T47D (cell line): Measurements from ENCODE around the gene DTL.

Experiments used
- DNase-seq, 2 experiments: peaks; one replicate each; pipeline versions ENCODE4 v3.0.0 to v3.0.0-alpha.2; 2011 to 2012; ENCODE audit warnings: low read depth in 1 of 2, low spot score in 1 of 2
- JUND ChIP-seq: IDR thresholded peaks from 2 replicates; pipeline ENCODE4 v1.6.1; 2012; ENCODE audit warnings: low read depth
- in situ Hi-C: cut with HindIII; loops from 2 replicates; pipeline ENCODE4 v1.10.0; 2016; ENCODE audit warnings: low sequenced_read_pairs, low pct_unique_long_range_greater_than_20kb

Gene DTL

DNA sequence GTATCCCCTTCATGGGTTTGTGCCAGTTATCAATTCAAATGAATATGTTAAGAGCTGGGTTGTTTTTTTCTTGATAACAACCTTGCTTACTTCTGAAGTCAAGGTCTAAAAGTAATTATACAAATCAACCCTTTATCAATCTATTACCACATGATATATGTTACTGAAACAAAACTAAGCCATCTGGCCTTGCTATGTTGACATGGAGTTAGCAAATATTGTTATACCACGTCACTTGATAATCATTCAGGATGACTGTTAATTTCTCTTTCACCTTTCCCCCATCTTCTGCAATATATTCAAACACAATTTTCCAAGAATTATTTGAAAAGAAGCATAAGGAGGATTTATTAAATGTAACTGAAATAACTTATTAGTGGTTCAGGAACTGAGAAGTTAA, 72.6 kb downstream of the DTL start:
- in situ Hi-C loops, result no loop called here
- TF ChIP-seq JUND, result no peak
- no peak for DNase-seq

DNA sequence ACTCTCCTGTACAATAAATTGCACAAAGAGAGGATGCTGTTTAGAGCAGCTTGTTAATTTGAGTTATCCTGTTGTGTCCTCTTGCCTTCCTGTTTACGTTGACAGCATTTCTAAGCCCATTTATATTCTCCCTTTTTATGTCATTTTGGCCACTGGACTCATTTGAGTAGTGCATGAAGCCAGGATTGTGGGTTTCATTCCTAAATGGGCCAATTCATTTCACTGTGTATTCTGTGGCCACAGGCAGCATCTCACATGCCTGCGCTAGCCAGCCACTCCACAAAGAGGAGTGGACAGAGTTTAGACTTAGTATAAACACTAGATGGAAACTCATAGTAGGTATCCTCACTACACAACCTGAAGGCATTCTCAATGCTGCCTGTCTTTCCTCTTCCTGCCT, 73.4 kb downstream of the DTL start:
- DNase-seq, result no peak
- in situ Hi-C loops, result no loop called here
- TF ChIP-seq JUND, result no peak

DNA sequence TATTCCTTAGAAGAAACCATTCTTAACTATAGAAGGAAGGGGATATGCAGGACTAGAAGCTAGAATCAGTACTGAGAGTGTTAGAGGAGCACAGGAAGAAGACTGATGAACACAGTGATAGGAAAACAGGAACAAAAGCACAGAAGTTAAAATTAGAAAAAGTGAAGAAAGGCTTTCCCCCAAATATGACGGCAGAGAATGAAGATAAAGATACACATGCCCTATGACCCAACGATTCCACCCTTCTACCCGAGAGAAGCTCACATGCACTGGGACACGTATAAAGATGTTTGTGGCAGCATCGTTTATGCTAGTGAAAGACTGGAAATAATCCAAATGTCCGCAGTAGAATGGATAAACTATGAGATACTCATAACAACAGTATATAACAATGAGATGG, 74.2 kb downstream of the DTL start:
- TF ChIP-seq JUND, result no peak
- in situ Hi-C loops, result no loop called here
- DNase-seq, result no peak

DNA sequence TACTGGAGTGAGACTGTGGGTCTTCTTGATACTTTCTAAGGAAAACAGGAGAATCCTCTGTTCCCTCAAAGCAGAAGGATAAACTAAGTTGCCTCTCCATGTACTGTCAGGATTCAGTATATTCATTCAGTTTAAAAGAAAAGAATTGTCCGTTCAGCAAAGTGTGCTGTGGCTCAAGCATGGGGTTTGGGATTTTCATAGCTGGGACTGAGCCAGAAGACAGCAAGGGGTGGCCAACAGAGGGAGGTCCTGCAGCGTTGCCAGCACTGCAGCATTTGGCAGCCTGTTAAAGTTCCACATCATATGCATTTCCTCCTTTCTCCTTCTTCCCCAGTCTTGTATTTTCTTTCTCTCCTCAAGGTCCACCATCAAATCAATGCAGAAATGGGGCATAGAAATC, 75.1 kb downstream of the DTL start:
- no peak for TF ChIP-seq JUND
- no peak for DNase-seq
- in situ Hi-C loops, result no loop called here

DNA sequence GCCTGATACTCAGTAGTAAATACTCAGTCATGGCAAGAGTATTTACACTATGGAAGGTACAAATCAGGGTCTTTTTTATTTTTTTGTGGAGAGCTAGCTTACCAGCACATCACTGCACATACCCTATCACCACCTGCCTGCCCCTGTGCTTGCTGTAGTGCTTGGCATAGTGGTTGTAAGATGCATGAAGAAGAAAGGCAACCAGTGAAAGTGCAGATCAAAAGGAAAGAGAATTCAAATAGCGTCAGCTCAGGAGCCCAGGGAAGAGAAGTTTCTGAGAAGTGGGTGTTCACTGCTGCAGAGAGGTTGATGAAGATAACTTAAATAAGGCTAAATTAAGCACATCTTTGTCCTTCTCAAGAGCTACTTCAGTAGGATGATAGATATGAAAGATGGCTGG, 76.0 kb downstream of the DTL start:
- no peak for TF ChIP-seq JUND
- DNase-seq, result no peak
- in situ Hi-C loops, result no loop called here

DNA sequence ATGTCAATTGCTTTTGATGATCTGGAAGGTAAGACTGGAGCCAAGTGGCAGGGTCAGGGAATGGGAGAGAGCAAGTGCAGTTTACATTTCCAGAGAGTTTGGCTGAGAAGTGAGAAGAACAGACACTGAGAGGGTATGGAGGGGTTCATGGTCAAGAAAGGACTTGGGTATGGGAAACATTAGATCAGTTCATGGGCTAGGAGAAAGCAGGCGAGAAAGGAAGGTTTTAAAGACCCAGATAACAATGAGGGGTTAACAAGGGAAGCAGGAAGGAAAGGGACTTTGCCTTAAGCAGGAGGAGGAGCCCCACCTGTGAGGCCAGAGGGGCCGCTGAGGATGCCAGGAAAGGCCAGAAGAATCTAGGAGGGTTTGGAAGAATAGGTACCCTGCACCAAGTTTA, 78.2 kb downstream of the DTL start:
- DNase-seq, result no peak
- in situ Hi-C loops, result no loop called here
- TF ChIP-seq JUND, result no peak

DNA sequence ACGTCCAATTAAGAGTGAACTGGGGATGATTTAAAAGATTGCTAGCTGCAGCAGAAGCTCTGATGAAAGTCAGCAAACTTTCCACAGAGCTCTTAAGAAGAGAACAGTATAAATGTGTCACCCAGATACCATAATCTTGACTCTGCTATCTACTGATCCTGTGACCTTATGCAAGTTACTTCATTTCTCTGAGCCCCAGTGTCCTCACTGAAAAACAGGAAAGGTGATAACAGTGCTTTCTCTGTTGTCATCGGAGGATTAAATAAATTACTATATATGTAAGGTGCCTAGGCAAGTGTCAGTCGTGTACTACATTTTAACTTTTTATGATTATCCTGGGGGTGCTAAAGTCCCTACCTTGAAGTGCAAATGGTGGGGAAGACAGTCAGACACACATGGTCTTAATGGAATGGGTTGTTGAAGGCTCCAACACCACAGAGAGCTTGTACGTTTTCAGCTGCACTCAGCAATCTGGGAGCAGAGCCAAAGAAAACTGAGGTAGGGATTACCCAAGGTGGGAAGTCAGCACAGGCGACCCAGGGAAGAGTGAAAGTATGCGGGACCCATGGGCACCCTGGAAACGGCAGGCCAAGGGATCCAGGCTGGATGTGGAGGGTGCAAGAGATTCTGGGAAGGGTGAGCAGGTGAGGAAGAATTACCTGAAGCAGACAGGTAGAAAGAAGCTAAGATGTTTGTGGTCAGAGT, 82.8 kb downstream of the DTL start:
- in situ Hi-C loops, result no loop called here
- DNase-seq, result peak in 1 of 2 experiments; percentile 42
- TF ChIP-seq JUND, result no peak

DNA sequence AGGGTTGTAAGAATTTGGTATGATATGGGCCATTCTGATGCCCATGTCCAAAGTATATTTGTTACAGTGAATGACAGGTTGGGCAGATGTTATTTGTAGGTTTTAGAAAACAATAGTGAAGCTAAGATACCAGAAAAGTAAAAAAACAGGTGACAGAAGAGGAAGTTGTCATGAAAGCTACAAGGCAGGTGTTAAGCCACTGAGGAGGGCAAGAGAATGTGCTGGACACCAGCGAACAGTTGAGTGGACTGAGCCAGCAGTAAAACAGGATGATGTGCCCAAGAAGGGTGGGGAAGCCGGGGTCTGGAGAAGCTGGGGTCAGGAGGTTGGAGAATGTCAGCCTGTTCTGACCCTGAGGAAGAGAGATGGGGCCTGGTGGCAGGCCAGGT, 83.3 kb downstream of the DTL start:
- no peak for TF ChIP-seq JUND
- in situ Hi-C loops, result no loop called here
- no peak for DNase-seq

DNA sequence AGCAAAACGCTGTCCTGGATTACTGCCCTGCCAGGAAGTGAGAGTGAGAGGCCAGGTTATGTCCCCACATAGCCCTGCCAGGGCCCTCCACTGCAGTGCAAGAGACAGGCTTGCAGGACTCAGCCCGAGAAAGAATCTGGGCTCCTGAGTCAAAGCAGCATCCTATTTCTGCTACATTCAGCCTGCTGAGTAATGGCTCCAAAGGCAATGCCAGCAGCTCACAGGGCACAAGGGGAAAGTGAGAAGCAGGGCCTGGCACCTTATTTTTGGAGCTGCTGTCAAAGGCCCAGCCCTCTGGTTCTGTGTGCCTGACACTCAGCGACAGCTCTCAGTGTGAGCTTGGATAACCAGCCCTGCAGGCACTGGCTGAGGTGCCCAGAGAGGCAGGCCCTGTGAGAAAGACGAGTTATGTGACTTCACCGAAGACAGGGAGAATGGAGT, 83.9 kb downstream of the DTL start:
- TF ChIP-seq JUND, result no peak
- DNase-seq, result peak; percentile 48 to 64
- in situ Hi-C loops, result no loop called here

DNA sequence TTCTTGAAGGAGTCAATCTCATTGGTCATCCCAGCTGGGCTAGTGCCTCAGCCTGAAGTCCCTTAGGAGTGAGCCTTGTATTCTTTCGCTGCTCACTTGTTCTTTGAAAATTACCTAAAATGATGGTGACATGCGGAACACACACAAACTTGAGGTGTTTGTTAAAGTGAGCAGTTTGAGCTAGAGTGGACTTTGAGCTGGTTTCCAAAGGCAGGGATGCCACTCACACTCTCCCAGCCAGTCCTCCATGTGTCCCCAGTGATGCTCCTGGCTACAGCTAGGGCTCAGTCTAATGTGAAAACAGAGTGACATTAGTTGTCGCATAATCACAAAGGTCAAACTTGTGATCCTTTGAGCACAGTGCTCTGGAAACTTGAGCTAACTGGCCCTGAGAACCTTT, 84.3 kb downstream of the DTL start:
- in situ Hi-C loops, result no loop called here
- DNase-seq, result no peak
- no peak for TF ChIP-seq JUND

DNA sequence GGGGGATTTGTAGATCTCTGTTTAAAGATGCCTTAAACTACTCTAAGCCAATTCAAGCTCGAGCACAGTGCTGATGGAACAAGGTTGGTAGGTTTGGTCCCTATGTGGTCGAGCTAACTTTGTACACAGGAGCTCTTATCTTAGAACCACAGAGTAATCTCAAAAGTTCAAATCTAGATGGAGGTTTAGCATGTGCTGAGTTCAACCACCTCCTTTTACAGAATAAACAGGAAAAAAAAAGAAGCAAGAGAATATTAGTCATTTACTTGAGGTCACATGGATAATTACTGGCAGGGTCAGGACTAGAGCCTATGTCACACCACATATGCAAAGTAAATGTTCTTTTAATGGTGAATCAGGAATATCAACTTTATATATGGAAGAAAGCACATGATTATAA, 86.2 kb downstream of the DTL start:
- in situ Hi-C loops, result no loop called here
- no peak for TF ChIP-seq JUND
- no peak for DNase-seq

DNA sequence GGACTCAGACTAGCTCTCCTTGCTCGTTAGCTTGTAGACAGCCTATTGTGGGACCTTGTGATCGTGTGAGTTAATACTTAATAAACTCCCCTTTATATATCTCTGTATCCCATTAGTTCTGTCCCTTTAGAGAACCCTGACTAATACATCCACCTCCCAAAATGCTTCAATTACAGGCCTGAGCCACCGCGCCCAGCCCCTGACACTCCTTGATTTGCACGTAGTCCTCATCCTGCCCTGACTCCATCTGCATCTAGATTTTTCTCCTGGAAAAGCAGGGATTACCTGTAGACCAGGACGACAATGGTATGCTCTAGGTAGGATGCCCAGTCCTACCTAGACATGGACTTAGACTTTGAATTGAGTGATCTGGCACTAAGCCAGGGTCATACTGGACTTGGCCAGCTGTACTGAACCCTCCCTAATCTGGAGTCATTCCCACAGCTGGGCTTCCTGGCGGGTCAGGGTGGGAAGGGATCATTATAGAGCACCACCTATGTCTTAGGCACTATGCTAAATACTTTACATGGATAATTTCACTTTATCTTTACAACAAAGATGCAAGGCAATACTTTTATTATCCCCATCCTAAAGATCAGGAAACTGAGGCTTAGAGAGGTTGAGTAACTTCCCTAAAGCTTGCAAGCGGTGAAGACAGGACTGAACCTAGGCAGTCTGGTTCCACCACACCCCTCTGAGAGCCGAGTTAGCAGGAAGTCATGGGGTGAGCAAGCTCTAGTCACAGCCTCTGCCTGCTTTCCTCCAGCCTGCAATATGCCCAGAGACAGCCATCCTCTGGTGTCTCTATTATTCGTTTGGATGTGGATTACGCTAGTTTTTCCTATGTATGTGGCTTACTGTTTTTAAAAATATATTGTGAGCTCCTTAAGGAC, 89.4 kb downstream of the DTL start:
- no peak for DNase-seq
- in situ Hi-C loops, result no loop called here
- no peak for TF ChIP-seq JUND

DNA sequence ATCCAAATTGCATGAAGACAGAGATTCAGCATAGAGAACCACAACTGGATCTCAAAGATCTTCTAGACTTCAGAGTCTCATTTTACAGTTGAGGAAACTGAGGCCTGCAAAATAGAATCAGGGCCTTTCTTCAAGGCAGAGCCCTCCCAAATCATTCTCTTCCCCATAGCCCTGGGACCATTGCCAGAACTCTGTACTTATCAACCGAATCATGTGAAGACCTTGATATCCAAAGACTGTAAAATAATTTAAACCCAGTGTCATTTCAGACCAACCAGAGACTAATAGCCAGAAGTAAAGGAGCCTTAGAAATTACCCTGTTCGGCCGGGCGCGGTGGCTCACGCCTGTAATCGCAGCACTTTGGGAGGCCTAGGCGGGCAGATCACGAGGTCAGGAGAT, 90.1 kb downstream of the DTL start:
- in situ Hi-C loops, result no loop called here
- no peak for TF ChIP-seq JUND
- no peak for DNase-seq
